GM18520 (cell line): ENCODE results near the gene SLC44A4.
"Not testable (repeated sequence)": the region's sequence is repeated elsewhere in the genome, so short reads cannot be mapped to it uniquely, and the experiment has no call there.

Experiments used
- ATAC-seq: cut with Tn5 transposase; IDR thresholded peaks from one replicate; pipeline ENCODE4 v1.9.1; 2021; ENCODE audit not compliant: unreplicated experiment

Gene SLC44A4

GRCh38 chr6:31831350-31832215 lies 47.2 kb downstream of the SLC44A4 start:
- no peak for ATAC-seq

- no peak for ATAC-seq
Measured at GRCh38 chr6:31830886-31831335, 47.9 kb downstream of the SLC44A4 start.

- no peak for ATAC-seq
Measured at GRCh38 chr6:31829633-31830283, 49.0 kb downstream of the SLC44A4 start.

GRCh38 chr6:31827286-31828079 lies 51.3 kb downstream of the SLC44A4 start, which contains the start of gene HSPA1B:
HSPA1B (plus strand) TSS chr6:31827738; CDS start chr6:31827951, 213 bp downstream.
- peak; percentile 46 for ATAC-seq

GRCh38 chr6:31826793-31827285 lies 52.0 kb downstream of the SLC44A4 start:
- ATAC-seq: no peak

- no peak for ATAC-seq
Measured at GRCh38 chr6:31825553-31825952, 53.2 kb downstream of the SLC44A4 start.

- not testable (repeated sequence) for ATAC-seq
Measured at GRCh38 chr6:31823592-31824196, 55.1 kb downstream of the SLC44A4 start.

- peak; percentile 39 for ATAC-seq
Measured at GRCh38 chr6:31822036-31822821, 56.6 kb downstream of the SLC44A4 start.

- ATAC-seq: peak; percentile 24
Measured at GRCh38 chr6:31821301-31822035, 57.3 kb downstream of the SLC44A4 start.

- ATAC-seq: not testable (repeated sequence)
Measured at GRCh38 chr6:31820399-31820798, 58.4 kb downstream of the SLC44A4 start.

GRCh38 chr6:31819871-31820299 lies 58.9 kb downstream of the SLC44A4 start:
- ATAC-seq: no peak

GRCh38 chr6:31817929-31818511 lies 60.8 kb downstream of the SLC44A4 start:
- ATAC-seq: not testable (repeated sequence)

GRCh38 chr6:31817133-31817928 lies 61.5 kb downstream of the SLC44A4 start:
- not testable (repeated sequence) for ATAC-seq

GRCh38 chr6:31815025-31815838 lies 63.6 kb downstream of the SLC44A4 start, which contains the start of the genes HSPA1A and HSPA1L:
HSPA1A (plus strand) TSS chr6:31815543; CDS start chr6:31815757, 214 bp downstream.
HSPA1L (minus strand) TSS chr6:31815283; CDS start chr6:31811972, 3,311 bp downstream.
- no peak for ATAC-seq

- ATAC-seq: no peak
Measured at GRCh38 chr6:31814677-31815024, 64.1 kb downstream of the SLC44A4 start.

- no peak for ATAC-seq
Measured at GRCh38 chr6:31813465-31813849, 65.3 kb downstream of the SLC44A4 start.
